HL-60 (cell line): ENCODE data around the gene CCDC71L.

Experiments used
- DNase-seq, 2 experiments: peaks; one replicate each; pipeline ENCODE4 v3.0.0-alpha.2; 2010 to 2020; ENCODE audit warnings: low read depth in 1 of 2, low spot score in 1 of 2
- H3K27ac ChIP-seq: fragments of 250-450 bp; sonication (Bioruptor Pico); replicated peaks from 2 replicates; pipeline ENCODE4 v1.5.1; 2020; ENCODE audit warnings: mild to moderate bottlenecking, moderate library complexity
- H3K27me3 ChIP-seq: fragments of 250-450 bp; sonication (Bioruptor Pico); 2 replicates; pipeline ENCODE4 v1.5.1; 2021; ENCODE audit warnings: mild to moderate bottlenecking, moderate library complexity; ENCODE audit not compliant: insufficient read depth, poor library complexity, severe bottlenecking
- H3K4me3 ChIP-seq: replicated peaks from 2 replicates; pipeline ENCODE4 v1.5.1; 2011; ENCODE audit warnings: mild to moderate bottlenecking, control low read depth, low read length; ENCODE audit not compliant: insufficient read depth
- GABPA ChIP-seq: IDR thresholded peaks from 2 replicates; pipeline ENCODE4 v1.6.1; 2012; ENCODE audit warnings: low read depth
- POLR2AphosphoS5 ChIP-seq: IDR thresholded peaks from 2 replicates; pipeline ENCODE4 v1.6.1; 2012; ENCODE audit warnings: low read depth
- REST ChIP-seq: IDR thresholded peaks from 2 replicates; pipeline ENCODE4 v1.6.1; 2012; ENCODE audit warnings: low read depth; ENCODE audit not compliant: insufficient replicate concordance
- SPI1 ChIP-seq: IDR thresholded peaks from 2 replicates; pipeline ENCODE4 v1.6.1; 2012; ENCODE audit warnings: low read depth, mild to moderate bottlenecking, borderline replicate concordance
- TF ChIP-seq, protein P1 (sequence below): IDR thresholded peaks from one replicate; pipeline ENCODE4 v1.5.1; 2011; ENCODE audit warnings: low read length, control low read depth, inconsistent platforms; ENCODE audit not compliant: insufficient read depth

Gene CCDC71L

DNA sequence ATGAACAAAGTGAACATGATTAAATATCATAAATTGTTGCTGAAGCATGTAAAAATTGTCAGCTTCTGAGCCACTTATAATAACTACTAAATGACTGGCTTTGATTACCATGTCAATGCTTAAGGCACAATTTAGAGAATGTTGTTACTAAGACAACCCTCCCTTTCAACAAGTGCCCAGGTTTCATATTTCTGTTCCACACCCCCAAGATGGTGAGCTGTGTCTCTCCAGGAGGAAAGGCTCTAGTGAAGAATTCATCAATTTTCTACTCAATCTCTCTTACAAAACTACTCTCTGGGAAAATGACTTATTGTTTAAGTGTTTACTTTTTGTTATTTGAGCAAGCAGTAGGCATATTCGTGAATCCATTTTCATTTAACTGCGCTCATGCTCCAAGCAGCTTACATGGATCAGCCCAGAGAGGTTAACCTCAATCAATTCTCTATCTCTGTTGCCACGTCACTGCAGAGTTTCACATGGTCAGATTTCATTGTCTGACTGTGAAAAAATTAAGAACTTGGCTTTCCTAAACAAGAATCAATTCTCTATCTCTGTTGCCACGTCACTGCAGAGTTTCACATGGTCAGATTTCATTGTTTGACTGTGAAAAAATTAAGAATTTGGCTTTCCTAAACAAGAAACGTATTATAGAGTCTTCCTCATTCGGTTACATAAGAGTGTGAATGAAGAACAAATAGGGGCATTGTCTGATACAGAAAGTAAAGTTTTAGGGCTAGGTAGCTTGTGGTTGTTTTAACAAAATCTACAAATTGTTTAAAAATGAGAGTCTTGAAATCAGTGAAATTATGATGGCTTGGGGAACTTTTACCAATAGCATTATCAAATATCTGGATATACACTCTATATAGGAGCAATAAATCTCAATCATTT lies 49.7 kb downstream of the CCDC71L start:
- H3K4me3 ChIP-seq, result no peak overlapping the region
- DNase-seq, result no peak
- TF ChIP-seq SPI1 (no peak), REST (no peak), GABPA (no peak), POLR2AphosphoS5 (no peak)
- TF ChIP-seq, protein P1, sequence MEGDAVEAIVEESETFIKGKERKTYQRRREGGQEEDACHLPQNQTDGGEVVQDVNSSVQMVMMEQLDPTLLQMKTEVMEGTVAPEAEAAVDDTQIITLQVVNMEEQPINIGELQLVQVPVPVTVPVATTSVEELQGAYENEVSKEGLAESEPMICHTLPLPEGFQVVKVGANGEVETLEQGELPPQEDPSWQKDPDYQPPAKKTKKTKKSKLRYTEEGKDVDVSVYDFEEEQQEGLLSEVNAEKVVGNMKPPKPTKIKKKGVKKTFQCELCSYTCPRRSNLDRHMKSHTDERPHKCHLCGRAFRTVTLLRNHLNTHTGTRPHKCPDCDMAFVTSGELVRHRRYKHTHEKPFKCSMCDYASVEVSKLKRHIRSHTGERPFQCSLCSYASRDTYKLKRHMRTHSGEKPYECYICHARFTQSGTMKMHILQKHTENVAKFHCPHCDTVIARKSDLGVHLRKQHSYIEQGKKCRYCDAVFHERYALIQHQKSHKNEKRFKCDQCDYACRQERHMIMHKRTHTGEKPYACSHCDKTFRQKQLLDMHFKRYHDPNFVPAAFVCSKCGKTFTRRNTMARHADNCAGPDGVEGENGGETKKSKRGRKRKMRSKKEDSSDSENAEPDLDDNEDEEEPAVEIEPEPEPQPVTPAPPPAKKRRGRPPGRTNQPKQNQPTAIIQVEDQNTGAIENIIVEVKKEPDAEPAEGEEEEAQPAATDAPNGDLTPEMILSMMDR, result no peak
- H3K27ac ChIP-seq, result no peak overlapping the region
- no peaks in the 10 kb centered on the region for H3K27me3 ChIP-seq

GRCh38 chr7:106609416-106609815 lies 51.5 kb downstream of the CCDC71L start:
- Histone ChIP-seq H3K4me3 (no peak overlapping the region), H3K27me3 (no peaks in the 10 kb centered on the region), H3K27ac (no peak overlapping the region)
- TF ChIP-seq, protein P1, result no peak
- no peak for TF ChIP-seq POLR2AphosphoS5
- TF ChIP-seq REST, result no peak
- no peak for TF ChIP-seq GABPA
- no peak for TF ChIP-seq SPI1
- DNase-seq, result no peak

DNA sequence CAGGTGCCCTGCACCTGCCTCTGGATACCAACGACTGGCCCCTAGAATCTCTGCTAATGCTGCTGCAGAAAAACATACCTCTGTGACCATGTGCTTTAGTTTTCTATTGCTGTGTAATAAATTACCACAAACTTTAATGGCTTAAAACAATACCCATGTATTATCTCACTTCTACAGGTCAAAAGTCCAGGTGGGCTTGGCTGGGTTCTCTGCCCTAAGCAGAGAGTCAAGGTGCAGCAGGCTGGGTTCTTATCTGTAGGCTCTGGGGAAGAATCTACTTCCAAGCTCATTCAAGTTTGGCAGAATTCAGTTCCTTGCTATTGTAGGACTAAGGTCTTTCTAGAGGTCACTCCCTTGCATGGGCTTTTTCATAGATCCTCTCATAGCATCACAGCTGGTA lies 52.3 kb downstream of the CCDC71L start:
- no peak for TF ChIP-seq POLR2AphosphoS5
- no peak for TF ChIP-seq REST
- no peak for TF ChIP-seq SPI1
- TF ChIP-seq, protein P1, result no peak
- no peak for TF ChIP-seq GABPA
- Histone ChIP-seq H3K27ac (no peak overlapping the region), H3K27me3 (no peaks in the 10 kb centered on the region), H3K4me3 (no peak overlapping the region)
- DNase-seq, result no peak
